ENCODE results near the gene PRDX1.

DNA sequence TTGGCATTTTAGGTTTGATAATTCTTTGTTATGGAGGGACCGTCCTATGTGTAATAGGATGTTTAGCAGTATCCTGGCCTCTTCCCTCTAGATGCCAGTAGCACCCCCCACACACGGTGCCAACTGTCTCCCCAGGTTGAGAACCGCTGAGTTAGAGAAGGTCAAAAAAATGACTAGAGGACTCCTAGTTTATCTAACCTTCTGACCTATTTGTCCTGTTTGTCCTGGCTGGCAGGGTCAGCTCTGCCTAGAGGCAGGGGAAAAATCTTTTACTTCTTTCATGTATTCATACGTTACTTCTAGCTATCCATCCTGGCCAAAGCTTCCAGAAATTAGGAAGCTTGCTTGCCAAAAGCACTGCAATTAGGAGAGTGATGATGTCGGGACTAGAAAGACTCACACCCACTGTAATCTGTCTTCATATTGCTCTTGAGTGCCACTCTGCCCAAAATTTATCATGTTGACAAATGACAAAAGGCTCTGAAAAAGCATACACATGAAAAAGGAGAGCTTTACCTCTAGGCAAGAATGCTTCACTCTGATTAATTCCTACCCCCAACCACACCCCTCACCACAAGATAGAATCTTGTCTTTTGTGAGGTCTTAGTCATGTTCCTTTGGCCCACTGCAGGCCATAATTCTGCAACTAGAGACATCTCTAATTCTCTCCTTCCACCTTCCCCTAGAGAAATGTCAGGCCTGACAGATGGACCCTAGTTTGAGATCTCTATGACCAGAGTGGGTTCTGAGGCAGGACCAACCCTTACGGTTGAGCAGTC is 14.5 kb upstream of the PRDX1 start:
- TF ChIP-seq, protein P1, sequence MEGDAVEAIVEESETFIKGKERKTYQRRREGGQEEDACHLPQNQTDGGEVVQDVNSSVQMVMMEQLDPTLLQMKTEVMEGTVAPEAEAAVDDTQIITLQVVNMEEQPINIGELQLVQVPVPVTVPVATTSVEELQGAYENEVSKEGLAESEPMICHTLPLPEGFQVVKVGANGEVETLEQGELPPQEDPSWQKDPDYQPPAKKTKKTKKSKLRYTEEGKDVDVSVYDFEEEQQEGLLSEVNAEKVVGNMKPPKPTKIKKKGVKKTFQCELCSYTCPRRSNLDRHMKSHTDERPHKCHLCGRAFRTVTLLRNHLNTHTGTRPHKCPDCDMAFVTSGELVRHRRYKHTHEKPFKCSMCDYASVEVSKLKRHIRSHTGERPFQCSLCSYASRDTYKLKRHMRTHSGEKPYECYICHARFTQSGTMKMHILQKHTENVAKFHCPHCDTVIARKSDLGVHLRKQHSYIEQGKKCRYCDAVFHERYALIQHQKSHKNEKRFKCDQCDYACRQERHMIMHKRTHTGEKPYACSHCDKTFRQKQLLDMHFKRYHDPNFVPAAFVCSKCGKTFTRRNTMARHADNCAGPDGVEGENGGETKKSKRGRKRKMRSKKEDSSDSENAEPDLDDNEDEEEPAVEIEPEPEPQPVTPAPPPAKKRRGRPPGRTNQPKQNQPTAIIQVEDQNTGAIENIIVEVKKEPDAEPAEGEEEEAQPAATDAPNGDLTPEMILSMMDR (conservative IDR thresholded peaks at IDR 0.05; ENCODE audit: low read depth, low read length): no peak
- TF ChIP-seq EZH2 (IDR thresholded peaks at IDR 0.05; ENCODE audit: borderline replicate concordance, low read depth, low read length, poor library complexity, severe bottlenecking): no peak

Measured in A673 (cell line).